COR-L47 (cell line): ENCODE data around the gene NDOR1.

Experiments used
- DNase-seq: peaks from one replicate; lab custom pipeline; 2025; lab: John Stamatoyannopoulos, UW

The NDOR1 gene

DNA sequence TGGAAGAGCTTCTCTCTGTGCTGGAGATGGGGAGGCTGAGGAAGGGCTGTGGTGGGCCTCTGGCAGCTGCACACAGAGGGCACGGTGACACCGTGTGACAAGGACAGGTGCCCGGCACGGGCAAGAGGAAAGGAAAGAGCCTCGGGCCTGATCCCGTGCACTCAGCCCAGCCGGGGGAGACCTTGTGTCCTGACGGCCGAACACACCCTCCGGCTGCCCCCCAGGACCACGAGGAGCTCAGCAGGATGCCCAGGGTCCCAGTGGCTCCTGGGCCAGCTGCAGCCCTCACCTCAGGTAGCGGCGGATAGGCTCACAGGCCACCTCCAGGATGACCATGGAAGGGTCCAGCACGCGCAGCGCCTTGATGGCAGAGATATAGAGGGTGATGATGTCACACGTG, 22.7 kb upstream of the NDOR1 start:
- DNase-seq, result no peak

GRCh38 chr9:137183980-137184595, 21.4 kb upstream of the NDOR1 start:
- DNase-seq, result no peak

DNA sequence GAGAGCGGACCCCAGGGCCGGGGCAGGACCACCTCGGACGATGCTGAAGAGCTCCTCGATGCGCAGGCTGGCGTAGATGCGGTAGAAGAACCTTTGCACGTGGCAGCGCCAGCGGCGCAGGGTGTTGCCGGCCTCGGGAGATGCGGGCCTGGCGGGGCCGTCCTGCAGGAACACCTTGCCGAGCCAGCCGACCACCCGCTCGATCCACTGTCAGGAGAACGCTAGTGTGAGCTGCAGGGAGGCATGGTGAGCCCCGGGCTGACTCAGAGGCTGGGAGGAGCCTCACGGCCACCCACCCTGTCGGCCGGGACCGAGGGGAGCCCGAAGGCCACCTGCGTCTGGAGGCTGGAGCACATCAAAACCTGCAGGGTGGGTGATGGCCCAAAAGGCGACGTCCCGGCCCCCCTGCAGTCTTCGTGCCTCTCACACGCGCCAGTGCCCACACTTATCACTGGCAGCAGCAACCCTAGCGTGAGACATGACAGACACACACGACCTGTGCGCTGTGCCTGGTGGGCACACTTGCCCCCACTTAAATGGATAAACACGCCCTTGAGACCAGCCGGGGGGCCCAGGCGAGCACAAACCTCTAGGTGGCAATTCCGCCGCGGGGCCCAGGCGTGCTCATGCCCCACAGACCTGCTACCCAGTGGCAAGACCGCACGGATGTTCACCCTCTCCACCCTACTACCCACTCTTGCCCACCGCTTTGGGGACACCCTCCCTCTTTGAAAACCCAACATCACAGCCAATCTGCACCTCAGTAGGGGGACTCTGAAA, 20.4 kb upstream of the NDOR1 start:
- no peak for DNase-seq

DNA sequence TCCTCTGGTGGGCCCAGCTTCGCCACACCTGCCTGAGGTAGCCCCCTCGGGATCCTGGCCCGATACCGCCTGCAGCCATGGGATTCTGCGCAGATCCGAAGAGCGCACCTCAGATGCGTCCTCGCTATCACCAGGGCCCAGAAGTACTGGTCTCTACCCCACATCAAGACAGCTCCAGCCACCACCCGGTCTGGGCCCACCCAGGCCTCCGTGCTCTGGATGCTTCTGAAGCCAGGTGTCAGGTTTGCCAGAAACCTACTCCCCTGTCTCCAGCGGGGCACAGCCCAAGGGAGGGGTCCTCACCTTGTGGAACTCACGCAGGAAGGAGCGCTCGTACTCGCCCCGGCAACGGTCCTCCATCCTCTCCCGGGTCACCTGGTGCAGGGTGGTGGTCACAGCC, 19.6 kb upstream of the NDOR1 start:
- no peak for DNase-seq

- no peak for DNase-seq
Measured at GRCh38 chr9:137186385-137186784, 19.1 kb upstream of the NDOR1 start.

DNA sequence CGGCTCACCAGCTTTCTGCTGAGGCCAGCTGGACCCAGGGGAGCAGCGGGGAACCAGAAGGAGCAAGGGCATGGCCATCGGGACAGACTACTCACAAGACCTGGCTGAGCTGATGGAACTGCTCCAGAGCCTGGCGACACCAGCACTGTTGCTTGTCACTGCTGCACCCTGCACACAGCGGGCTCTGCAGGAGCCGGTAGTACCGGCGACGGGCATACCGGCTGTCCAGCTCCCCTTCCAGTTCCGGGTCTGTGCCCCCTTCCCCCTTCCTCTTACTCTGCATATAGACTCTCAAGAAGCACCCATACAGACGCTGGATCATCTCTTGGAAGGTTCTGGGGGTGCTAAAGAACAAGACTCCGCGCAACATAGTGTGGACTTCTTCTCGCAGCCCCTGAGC, 18.1 kb upstream of the NDOR1 start:
- DNase-seq, result no peak

DNA sequence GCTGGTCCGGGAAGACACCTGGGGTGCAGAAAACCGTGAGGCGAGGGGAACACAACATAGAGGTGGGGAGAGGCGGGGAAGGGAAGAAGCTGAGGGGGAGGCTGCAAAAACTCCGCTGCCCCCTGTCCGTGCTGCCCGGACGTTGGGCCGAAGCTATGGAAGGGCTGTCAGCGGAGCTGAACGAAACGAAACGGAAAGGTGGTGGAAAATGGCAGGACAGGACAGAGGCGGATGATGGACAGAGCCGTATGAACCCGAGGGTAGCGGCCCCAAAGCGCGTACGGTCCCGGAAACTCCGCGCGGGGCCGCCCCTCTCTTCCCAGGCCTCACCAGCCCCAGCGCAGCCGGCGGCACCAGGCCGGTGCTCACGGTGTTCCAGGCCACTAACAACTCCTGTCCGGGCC, 17.4 kb upstream of the NDOR1 start:
- no peak for DNase-seq

DNA sequence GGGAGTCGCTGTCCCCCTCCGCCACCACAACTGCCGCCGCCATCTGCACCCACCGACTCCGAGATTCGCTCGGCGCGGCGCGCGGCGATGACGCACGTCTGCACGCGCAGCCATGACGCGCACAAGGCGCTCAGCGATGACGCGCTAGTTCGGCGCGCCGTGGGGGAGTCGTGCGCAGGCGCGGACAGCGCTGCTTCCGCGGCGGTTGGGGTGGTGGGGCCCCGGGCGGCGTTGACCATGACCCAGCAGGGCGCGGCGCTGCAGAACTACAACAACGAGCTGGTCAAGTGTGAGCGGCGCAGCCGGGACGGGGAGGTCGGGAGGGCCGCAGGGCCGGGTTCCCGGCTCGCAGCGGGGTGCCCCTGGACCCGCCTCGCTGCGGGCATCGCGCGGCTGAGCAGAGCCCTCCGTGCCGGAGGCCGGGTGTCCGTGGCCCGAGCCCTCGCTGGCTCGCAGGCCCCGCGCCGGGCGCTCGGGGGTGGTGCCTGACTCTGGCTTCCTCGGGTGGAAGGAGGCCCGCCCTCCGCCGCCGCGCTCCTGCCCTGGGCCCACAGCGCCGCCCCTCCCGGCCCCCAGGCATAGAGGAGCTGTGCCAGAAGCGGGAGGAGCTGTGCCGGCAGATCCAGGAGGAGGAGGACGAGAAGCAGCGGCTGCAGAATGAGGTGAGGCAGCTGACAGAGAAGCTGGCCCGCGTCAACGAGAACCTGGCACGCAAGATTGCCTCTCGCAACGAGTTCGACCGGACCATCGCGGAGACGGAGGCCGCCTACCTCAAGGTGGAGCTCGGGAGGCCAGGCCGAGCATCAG, 16.8 kb upstream of the NDOR1 start, which contains the start of the genes ANAPC2 and SSNA1:
ANAPC2 (minus strand) TSS at position 71 of the 807 bp plus-strand sequence; CDS start at position 43, 28 bp downstream.
SSNA1 (plus strand) TSS at position 187 of the 807 bp plus-strand sequence; CDS start at position 238, 51 bp downstream.
- DNase-seq, result peak; percentile 91

DNA sequence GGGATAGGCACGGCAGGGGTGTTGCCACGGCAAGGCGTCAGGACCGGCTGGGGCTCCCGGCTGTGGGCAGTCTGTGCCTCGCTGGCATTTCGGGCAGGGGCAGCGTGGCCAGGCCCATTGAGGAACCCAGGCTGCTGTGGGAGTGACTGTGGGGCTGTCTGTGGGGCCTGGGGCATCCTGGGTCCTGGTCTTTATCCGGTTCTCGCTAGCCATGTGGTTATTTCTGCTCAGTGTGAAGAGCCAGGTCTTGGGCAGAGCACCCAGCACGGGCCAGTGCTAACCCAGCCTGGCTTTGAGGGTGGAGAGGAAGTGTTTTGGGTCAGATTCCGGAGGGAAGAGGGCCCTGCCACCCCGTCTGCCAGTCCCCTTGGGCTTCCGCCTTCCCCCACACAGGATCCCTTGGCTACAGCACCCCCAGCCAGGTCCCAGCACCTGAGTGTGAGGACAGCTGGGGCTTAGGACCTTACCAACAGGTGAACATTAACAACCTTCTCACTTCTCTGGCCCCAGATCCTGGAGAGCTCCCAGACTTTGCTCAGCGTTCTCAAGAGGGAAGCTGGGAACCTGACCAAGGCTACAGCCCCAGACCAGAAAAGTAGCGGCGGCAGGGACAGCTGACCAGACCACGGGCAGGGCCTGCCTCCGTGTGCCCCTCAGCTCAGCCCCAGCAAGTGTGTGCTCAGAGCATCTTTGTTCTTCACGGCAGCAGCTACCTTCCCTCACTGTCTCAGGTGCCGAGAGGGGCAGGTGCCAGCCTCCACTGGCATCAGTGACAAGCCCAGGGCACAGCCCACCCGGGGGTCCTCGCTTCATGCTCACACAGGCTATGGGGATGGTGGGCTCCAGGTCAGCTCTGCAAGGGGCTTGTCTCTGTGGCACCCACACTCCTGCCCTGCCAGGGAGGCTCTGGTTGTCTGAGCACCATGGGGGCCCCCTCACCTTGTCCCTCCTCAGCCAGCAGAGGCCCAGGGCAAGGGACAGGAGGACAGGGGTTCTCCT, 15.9 kb upstream of the NDOR1 start:
- no peak for DNase-seq

DNA sequence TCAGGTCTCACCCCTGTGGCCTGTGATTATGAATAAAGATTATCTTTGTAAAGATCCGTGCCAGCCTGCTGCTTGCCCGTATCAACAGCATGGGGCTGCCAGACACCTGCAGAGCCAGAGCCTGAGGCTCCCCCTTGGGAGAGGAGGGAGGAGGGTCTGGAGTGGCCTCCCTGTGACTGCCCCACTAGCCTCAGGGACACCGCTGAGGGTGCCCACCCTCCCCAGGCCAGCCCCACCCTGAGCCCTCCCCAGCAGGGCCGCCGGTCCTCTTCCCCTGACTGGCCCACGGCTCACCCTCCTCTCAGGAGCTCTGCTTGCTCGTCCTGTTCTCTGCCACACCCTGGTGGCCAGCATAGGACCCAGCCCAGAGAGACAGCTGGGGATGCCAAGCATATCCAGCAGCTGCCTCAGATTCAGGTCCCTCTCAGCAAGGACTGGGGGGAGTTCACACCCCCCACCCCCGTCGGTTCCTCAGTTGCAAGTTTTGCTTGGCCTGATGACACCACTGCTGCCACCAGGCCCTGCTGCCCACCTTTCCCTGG, 15.1 kb upstream of the NDOR1 start:
- DNase-seq, result no peak

GRCh38 chr9:137191245-137191644, 14.3 kb upstream of the NDOR1 start:
- DNase-seq, result no peak

DNA sequence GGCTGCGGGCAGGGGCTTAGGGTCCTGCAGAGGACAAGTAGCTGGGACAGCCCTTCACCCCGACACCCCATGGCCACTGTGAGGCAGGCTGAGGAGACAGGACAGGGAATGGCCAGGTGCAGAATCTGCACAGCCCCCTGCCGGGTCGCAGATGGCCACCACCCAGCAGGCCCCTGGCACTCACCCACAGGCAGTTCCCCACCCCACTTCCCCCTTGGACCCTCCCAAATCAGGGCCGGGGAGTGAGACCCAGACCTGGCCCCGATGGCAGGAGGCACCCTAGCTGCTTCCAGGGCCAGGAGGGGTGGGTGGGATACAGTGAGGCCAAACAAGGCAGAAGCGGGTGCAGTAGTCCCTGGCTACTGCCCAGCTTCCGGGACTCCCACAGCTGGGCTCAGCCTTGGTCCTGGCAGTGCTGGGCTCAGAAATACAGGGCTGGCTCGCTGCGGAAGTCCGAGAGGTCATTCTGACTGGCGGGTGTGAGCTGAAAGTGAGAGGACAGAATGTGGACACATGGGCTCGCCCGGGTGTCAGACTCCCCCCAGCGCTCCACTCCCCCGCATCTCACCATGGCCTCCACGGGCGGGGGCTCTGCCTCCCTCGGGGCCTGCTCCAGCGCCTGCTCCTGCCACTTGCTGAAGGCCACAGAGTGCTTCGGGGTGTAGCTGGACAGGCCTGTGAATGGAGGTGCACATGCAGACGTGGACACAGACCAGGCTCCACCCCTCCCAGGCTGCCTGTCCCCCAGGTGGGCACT, 13.6 kb upstream of the NDOR1 start:
- DNase-seq, result no peak

- no peak for DNase-seq
Measured at GRCh38 chr9:137192448-137192780, 13.1 kb upstream of the NDOR1 start.

GRCh38 chr9:137192859-137193258, 12.6 kb upstream of the NDOR1 start:
- no peak for DNase-seq

DNA sequence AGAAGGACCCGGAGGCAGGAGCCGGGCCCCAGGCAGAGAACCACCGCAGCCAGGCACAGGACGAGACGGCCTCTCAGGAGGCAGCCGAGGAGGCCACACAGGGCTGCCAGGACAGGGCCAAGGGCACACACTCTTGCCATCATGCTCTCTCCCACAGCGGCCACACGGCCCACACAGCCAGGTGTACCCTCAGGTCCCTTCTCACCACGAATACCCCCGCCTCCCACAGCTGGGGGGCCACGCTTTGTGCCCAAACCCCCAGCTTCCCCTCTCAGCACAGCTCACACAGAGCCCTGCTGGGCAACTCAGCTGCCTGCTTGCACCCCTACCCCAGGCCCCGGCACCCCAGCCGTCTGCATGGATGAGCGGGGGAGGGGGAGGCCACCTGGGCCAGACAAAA, 11.7 kb upstream of the NDOR1 start:
- no peak for DNase-seq

DNA sequence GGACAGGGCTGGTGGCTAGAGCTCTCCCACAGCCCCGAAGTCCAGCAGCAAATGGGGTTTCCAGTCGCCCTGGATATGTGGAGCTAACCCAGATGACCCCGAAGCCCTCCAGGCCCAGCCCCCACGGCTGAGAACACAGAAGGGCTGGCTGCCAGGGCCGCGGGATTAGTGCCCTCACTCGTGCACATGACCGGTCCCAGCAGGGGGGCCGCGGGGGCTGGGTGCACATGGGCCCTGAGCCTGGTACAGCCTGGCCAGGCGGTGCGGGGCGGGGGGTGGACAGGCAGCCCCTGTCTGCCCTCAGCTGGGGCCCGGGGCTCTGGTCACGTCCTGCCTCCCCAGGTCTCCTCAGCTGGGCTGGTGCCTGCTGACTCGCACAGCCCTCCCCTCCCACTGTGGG, 11.1 kb upstream of the NDOR1 start:
- DNase-seq, result no peak

DNA sequence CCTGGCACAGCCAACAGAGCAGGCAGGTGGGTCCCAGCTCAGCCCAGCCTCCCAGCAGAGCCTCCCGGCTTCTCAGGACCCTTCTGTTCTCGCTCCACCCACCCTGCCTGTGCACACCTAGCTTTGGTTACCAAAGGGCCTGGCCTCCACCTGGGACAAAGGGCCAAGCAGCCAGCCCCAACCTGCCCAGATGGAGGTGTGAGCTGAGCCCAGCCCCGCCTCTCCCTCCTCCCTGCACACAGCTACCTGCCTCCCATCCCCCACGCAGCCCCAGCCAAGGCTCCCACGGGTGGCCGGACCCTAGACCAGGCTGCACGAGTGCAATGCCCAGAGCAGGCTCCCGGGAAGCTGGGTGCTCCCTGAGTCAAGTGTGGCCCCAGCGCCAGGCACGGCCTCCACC, 10.6 kb upstream of the NDOR1 start:
- DNase-seq, result no peak

DNA sequence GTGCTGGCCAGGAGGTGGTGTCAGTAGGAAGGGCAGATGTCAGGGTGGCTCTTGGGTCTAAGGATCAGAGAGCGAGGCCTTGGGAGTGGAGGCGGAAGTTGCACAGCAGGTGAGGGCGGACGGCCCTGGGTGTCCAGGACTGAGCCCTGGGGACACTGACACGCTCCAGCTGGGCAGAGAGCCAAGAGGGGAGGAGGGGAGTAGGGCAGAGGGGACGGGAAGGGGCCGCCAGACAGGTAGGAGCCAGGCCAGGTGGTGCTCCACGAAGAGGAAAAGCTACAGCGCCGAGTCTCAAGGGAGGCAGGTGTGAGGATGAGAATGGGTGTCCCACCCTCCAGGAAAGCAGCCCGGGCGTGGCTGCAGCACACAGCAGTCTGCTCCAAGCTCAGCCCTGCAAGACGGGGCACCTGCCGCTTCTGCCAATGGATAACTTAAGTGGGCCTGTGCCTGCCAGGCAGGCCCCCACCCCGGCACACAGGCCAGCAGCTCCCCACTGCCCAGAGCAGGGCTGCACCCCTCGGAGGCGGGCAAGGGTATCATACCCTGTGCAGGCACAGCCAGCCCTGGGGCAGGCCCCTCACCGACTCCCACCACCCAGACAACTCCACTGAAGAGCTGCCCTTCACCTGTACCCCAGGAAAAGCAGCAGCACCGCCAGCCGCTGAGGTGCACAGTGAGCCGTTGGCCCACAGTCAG, 9.8 kb upstream of the NDOR1 start:
- DNase-seq, result peak; percentile 95

DNA sequence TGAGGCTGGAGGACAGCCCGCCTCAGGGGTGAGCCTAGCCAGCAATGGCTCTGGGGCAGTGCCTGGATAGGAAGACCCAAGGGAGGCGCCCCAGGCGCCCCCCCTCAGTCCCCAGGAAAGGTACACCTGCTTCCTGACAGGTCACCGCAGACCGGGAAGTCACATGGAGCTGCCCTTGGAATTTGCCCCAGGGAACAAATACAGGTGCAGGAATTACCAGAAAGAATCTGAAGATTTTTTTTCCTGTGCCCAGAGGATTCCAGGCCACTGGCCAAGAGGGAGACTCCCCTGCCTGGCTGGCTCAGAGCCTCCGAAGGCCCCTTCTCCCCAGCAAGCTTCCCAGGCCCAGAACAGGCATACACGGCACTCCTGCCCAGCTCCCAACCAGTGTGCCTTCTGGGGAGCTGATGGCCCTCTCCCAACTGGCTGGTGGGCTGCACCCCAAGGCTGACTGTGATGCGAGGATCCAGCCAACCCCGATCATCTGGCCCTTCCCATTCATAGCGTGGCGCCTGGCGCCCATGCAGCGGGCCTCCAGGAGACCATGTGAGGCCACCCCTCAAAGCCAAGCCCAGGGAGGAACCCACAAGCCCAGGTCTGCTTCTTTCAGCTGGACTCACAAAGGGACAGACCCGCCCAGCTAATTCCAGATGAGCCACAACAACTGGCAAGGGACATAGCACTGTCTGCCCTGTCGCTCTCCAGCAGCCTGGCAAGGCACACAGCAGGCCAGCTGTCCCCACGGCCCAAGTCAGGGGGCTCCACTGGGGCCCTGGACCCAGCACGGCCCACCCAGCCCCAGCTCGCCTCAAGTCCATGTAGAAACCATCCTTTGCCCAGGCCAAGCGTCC, 7.2 kb upstream of the NDOR1 start:
- DNase-seq, result no peak
